ENCODE results near the gene ALDOA. TPM values are rescaled to one million over a fixed set of nuclear protein-coding genes. Genes with fewer than 3 reads are reported as not detected.

Gene ALDOA
- total RNA-seq, 1 donor from 2014 or later = 611 TPM

DNA sequence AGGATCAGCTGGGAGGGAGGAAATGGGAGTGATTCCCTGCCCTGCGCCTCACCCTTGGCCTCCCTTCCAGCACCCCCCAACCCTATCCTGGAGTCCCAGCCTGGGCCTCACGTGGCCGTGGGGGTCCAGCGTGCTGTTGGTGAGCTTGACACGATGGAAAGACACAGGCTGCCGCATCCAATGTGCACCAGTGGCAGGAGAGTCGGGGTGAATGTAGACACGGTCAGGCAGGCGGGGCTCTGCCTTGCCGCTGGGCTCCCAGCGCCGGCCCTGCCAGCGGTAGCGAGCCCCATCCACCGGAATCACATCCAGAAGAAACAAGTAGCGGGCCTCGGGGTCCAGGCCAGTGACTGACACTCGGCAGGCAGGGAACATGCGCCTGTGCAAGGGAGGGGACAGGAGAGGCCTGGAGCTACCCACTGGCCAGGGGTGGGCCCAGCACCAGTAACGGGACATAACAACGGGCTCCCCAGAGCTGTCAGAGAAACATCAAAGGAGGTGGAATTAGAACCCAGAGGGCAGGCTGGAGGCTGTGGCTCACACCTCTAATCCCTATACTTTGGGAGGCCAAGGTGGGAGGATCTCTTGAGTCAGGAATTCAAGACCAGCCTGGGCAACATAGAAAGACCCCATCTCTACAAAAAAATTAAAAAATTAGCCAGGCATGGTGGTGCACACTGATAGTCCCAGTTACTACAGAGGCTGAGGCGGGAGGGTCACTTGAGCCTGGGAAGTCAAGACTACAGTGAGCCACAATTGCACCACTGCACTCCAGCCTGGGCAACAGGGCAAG lies 23.5 kb downstream of the ALDOA start:
- intact Hi-C loops (cut with micrococcal nuclease) = no loop called here
- no peaks in the 10 kb centered on the region for H3K27me3 Mint-ChIP-seq
- ATAC-seq (ENCODE audit: low read depth) (no peak), DNase-seq (no peak)
- ChIA-PET POLR2A (interaction anchor here (0.7 to 8.7 kb wide), 4 partner anchors 10 to 96 kb away, joined by 3 to 335 read pairs (median 60); partner anchors contain the start of genes ALDOA, CORO1A and MAPK3), CTCF (no interaction called here)
- H3K36me3 Mint-ChIP-seq (ENCODE audit: low read depth) = peaks cover 27% of the 10 kb centered on the region
- H3K9me3 Mint-ChIP-seq = no peaks in the 10 kb centered on the region
- no peak overlapping the region for H3K4me3 Mint-ChIP-seq
- H3K27ac Mint-ChIP-seq = no peak overlapping the region
- peaks cover 34% of the 10 kb centered on the region for H3K4me1 Mint-ChIP-seq
- TF ChIP-seq, protein P1, sequence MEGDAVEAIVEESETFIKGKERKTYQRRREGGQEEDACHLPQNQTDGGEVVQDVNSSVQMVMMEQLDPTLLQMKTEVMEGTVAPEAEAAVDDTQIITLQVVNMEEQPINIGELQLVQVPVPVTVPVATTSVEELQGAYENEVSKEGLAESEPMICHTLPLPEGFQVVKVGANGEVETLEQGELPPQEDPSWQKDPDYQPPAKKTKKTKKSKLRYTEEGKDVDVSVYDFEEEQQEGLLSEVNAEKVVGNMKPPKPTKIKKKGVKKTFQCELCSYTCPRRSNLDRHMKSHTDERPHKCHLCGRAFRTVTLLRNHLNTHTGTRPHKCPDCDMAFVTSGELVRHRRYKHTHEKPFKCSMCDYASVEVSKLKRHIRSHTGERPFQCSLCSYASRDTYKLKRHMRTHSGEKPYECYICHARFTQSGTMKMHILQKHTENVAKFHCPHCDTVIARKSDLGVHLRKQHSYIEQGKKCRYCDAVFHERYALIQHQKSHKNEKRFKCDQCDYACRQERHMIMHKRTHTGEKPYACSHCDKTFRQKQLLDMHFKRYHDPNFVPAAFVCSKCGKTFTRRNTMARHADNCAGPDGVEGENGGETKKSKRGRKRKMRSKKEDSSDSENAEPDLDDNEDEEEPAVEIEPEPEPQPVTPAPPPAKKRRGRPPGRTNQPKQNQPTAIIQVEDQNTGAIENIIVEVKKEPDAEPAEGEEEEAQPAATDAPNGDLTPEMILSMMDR (IDR thresholded peaks at IDR 0.05) = no peak

DNA sequence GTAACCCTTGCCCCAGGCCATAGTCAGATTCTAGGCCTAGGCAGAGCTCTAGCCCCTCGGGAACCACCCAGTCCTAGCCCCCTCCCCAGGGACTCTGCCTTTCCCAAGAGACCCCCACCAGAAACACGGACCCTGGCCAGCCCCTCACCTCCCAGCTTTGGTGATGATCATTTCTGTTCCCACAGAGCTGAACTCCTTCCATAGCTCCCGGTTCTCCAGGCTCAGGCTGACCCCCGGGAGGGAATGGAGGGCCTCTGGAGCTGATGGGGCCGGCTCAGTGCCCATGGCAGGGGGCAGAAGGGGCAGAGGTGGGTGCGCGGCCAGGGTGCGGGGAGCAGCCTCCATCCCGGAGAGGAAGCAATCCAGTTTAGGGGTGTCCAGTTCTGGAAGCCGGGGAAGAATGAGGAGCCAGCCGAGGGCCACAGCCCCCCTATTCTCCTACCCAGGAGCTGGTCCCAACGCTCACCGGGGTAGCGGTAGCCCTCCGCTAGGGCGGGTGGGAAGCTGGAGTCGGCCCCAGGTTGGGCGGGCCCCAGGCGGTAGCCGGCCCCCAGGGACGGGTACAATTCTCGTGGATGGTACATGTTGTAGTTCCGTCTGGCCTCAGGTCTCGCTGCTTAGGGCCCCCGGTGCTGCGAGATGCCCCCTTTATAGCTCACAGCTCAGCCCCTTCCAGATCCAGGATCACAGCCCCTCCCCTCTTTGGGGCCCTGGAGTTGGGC lies 25.2 kb downstream of the ALDOA start:
- Mint-ChIP-seq H3K4me1 (peaks cover 51% of the 10 kb centered on the region), H3K9me3 (no peaks in the 10 kb centered on the region), H3K36me3 (ENCODE audit: low read depth) (peaks cover 31% of the 10 kb centered on the region), H3K27me3 (no peaks in the 10 kb centered on the region), H3K27ac (peak overlapping the region; percentile 35), H3K4me3 (peak overlapping the region; percentile 46)
- TF ChIP-seq, protein P1 (IDR thresholded peaks at IDR 0.05) = no peak
- ChIA-PET POLR2A (interaction anchor here (1.0 to 8.7 kb wide), 9 partner anchors 9 to 287 kb away, joined by 3 to 335 read pairs (median 13); partner anchors contain the start of genes ALDOA, CORO1A, KCTD13 and MAPK3), CTCF (interaction anchor here (0.8 to 2.8 kb wide), 6 partner anchors 9 to 319 kb away, joined by 3 to 33 read pairs (median 7); partner anchors contain the start of gene CORO1A)
- DNase-seq (no peak), ATAC-seq (ENCODE audit: low read depth) (no peak)
- intact Hi-C loops (cut with micrococcal nuclease) = loop anchor here (5.0 kb wide), 2 partner anchors 93 to 437 kb away; partner anchors contain the start of genes HIRIP3, INO80E and ZNF768

DNA sequence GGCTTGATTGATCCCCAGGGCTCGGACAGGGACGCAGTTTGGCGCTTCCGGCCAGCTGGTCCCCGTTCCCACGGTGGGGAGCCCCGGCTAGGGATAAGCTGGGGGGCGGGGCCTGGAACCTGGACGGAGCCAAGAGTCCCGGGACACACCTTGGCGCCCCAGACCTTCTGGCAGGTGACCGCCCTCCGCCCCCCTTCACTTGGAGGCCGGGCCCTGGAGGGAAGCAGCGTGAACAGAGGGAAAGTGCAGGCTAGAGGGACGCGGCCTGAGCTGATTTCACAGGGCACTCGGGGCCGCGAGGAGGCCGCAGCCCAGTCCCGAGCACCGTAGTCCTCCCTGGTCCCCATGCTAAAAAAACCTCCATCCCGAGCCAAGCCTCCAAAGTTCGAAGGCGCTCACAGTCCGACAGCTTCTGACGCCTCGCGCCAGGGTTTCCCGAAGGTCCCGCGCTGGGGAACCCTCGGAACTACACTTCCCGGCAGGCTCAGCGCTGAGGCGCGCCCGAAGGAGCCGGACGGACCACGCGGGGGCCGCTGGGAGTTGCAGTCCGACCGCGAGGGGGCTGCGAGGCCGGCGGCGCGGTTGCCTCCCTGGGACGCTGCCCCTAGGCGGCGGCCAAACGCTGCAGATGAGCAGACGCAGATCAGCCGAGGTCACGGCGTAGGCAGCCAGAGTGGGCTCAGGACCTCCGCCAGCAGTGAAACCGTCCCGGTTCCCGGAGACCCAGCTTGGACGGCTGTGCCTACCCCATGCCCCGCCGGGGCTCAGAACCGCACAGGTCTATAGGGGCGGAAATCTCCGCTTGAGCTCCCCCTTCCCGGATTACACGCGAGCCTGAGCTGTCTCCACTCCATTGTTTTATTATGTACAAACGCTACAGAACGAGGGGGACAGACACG lies 26.2 kb downstream of the ALDOA start, which contains the start of gene TBX6:
TSS of gene TBX6 (minus strand) at position 451 of the 899 bp plus-strand sequence. CDS start 731 bp downstream, outside the sequence.
- Mint-ChIP-seq H3K4me1 (peaks cover 50% of the 10 kb centered on the region), H3K4me3 (peak within 1 kb of the TSS; percentile 89), H3K27ac (peak within 1 kb of the TSS; percentile 94), H3K27me3 (no peaks in the 10 kb centered on the region), H3K36me3 (ENCODE audit: low read depth) (peaks cover 28% of the 10 kb centered on the region), H3K9me3 (no peaks in the 10 kb centered on the region)
- ChIA-PET CTCF (interaction anchor here (0.8 to 2.8 kb wide), 19 partner anchors 10 to 567 kb away, joined by 3 to 33 read pairs (median 5); partner anchors contain the start of genes ALDOA, CORO1A, PPP4C and TAOK2), POLR2A (interaction anchor here (0.5 to 8.7 kb wide), 29 partner anchors 10 to 1269 kb away, joined by 3 to 335 read pairs (median 4); partner anchors contain the start of genes ALDOA, ATXN2L, CORO1A and DCTPP1)
- ATAC-seq (ENCODE audit: low read depth) (peak; percentile 77), DNase-seq (peak; percentile 93)
- TF ChIP-seq, protein P1 (IDR thresholded peaks at IDR 0.05) = peak; percentile 67
- intact Hi-C loops (cut with micrococcal nuclease) = loop anchor here (1.0 to 5.0 kb wide), 13 partner anchors 15 to 568 kb away; partner anchors contain the start of genes ALDOA, CORO1A, HIRIP3 and INO80E

DNA sequence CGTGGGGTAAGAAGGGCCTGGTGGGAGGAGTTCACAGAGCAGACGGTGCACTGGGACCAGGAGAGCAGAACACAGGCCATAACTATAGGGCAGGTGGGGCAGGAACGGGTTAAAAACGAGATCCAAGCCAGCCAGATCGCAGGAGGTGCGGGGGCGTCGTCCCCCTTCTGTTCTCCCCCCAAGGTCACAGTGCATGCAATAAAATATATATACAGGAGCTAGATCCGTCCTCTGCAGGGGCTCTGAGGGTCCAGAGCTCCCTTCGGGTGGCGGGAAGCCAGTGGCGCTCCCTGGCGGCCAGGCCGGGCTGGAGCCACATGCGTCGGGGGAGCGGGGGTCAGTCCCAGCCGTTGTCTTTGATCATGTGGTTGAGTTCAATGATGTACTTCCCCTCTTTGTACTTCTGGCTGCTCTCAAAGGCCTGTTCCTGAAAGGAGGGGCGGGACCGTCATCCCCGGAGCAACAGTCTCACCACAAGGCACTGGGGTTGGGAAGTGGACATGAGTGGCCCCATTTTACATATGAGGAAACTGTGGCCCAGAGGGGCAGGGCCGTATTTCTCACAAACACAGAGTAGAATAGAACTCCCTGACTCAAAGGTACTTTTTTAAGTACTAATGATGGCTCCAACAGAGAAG lies 26.9 kb downstream of the ALDOA start:
- Mint-ChIP-seq H3K4me3 (peak overlapping the region; percentile 89), H3K27ac (peak overlapping the region; percentile 94), H3K36me3 (ENCODE audit: low read depth) (peaks cover 31% of the 10 kb centered on the region), H3K4me1 (peaks cover 52% of the 10 kb centered on the region), H3K9me3 (peaks cover 3% of the 10 kb centered on the region), H3K27me3 (no peaks in the 10 kb centered on the region)
- DNase-seq (peak; percentile 76), ATAC-seq (ENCODE audit: low read depth) (peak; percentile 56)
- TF ChIP-seq, protein P1 (IDR thresholded peaks at IDR 0.05) = no peak
- intact Hi-C loops (cut with micrococcal nuclease) = loop anchor here (1.0 to 5.0 kb wide), 13 partner anchors 16 to 567 kb away; partner anchors contain the start of genes ALDOA, CORO1A, HIRIP3 and INO80E
- ChIA-PET POLR2A (interaction anchor here (0.6 to 8.7 kb wide), 32 partner anchors 10 to 1270 kb away, joined by 3 to 335 read pairs (median 4); partner anchors contain the start of genes ALDOA, ATXN2L, CORO1A and DCTPP1), CTCF (interaction anchor here (0.6 to 2.8 kb wide), 19 partner anchors 10 to 604 kb away, joined by 3 to 33 read pairs (median 5); partner anchors contain the start of genes ALDOA, CORO1A, PPP4C and TAOK2)

Data from activated B cell treated with CpG ODN at 0.5 μM for 24 hours (primary cell).